ENCODE data around the gene MRM2.

Gene MRM2

DNA sequence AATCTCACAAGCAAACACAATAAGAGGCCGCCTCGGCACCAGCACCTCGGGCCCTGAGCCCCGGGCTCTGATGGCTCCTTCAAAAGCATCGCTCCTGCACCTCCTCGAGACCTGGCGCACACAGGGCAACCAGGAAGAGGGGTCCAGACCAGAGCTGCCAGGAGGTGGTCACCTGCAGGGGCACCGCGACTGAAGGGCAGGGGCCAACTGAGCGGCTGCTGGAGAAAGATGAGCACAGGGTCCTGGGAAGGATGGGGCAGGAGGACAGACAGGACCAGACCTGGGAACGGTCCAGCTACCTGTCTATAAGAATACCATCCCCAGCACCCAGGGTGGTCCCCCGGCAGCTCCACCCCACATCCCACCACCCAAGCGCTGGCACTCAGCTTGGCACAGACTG is 30.1 kb downstream of the MRM2 start:
- CTCF ChIA-PET = no interaction called here
- no peak for DNase-seq (ENCODE audit: low spot score)
- POLR2A ChIA-PET (ENCODE audit: low non-redundant PET) = no interaction called here
- peak overlapping the region; percentile 37 for H3K27ac ChIP-seq
- TF ChIP-seq, protein P1, sequence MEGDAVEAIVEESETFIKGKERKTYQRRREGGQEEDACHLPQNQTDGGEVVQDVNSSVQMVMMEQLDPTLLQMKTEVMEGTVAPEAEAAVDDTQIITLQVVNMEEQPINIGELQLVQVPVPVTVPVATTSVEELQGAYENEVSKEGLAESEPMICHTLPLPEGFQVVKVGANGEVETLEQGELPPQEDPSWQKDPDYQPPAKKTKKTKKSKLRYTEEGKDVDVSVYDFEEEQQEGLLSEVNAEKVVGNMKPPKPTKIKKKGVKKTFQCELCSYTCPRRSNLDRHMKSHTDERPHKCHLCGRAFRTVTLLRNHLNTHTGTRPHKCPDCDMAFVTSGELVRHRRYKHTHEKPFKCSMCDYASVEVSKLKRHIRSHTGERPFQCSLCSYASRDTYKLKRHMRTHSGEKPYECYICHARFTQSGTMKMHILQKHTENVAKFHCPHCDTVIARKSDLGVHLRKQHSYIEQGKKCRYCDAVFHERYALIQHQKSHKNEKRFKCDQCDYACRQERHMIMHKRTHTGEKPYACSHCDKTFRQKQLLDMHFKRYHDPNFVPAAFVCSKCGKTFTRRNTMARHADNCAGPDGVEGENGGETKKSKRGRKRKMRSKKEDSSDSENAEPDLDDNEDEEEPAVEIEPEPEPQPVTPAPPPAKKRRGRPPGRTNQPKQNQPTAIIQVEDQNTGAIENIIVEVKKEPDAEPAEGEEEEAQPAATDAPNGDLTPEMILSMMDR (conservative IDR thresholded peaks at IDR 0.05; ENCODE audit: low read depth) = no peak

DNA sequence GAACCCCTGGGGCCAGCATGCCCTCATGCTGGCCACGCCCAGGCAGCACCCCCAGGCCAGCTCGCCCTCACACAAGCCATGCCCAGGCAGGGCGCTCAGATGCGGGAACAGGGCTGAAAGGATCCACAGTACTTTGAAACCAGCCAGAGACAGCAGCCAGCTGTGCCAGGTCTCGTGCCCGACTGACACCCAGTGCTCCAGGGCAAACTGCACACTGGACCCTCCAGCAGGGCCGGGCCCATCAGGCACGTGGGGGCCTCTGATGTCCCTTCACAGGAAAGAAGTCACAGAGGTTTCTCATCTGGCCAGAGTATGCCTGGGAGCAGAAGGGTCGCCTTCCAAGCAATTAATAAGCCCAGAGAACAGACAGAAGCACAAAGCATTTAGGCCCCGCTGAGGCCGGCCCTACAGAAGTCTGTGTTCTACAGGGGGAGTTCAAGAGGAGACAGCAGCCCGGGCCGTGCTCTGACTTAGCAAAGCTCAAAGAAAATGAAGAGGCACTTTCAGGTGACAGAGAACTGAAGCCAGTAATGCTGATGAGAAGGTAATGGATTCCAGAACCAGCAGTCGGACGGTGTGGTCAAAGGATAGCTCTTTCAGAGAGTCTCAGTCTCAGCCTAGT is 30.6 kb downstream of the MRM2 start:
- ChIA-PET POLR2A (ENCODE audit: low non-redundant PET) (no interaction called here), CTCF (interaction anchor here (0.7 kb wide), 1 partner anchor 231 kb away, joined by 3 read pairs; no protein-coding TSS in a partner anchor)
- DNase-seq (ENCODE audit: low spot score) = no peak
- TF ChIP-seq, protein P1 (conservative IDR thresholded peaks at IDR 0.05; ENCODE audit: low read depth) = no peak
- H3K27ac ChIP-seq = peak overlapping the region; percentile 37

DNA sequence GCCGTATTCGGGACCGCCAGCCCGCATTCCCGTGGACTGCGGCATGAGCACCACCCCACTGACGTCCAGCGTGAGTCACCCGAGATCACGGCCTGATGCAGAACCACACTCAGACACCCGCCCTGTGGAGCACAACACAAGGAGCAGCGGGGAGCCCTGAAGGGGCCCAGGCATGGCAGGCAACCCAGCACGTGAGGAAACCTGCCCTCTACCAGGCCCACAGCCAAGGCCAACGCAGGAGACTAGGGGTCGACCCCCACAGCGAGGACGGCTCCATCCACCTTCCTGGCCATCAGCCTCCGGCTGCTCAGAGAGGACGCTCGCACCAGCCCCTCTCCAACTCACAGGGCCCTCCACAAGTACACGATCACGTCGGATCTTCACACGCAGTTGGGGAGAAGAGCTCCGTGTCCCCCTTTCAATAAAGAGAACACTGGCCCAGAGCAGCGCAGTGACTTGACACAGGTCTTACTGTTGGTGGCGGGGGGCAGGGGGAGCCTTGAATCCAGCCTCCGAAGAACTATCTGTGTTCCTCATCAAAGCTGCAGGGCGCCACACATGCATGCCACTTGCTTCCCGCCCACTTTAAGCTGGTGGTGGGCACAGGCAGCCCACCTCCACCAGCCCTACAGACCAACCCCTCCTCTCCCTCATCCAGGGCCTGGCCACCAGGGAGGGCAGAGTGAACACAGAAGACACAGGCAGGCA is 31.3 kb downstream of the MRM2 start:
- CTCF ChIA-PET = interaction anchor here (0.7 kb wide), 1 partner anchor 231 kb away, joined by 3 read pairs; no protein-coding TSS in a partner anchor
- peak overlapping the region; percentile 37 for H3K27ac ChIP-seq
- TF ChIP-seq, protein P1 (conservative IDR thresholded peaks at IDR 0.05; ENCODE audit: low read depth) = no peak
- POLR2A ChIA-PET (ENCODE audit: low non-redundant PET) = no interaction called here
- no peak for DNase-seq (ENCODE audit: low spot score)

DNA sequence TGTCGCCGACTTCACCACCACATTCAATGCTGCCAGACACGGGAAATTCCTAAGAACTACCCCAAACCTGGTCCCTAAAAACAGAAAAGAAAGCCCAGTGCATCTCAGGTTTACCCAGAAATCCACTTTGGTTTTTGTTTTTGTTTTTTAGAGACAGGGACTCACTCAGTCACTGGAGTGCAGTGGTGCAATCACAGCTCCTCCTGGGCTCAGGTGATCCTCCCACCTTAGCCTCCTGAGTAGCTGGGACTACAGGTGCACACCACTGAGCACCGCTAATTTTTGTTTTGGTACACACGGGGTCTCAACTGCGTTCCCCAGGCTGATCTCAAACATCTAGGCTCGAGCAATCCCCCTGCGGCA is 32.1 kb downstream of the MRM2 start:
- ChIA-PET POLR2A (ENCODE audit: low non-redundant PET) (no interaction called here), CTCF (interaction anchor here (0.5 to 0.9 kb wide), 4 partner anchors 9 to 631 kb away, joined by 3 to 4 read pairs (median 3); no protein-coding TSS in a partner anchor)
- H3K27ac ChIP-seq = 0 out of 2 replicates have a peak overlapping the region, but pooled peaks have one; percentile 12
- TF ChIP-seq, protein P1 (conservative IDR thresholded peaks at IDR 0.05; ENCODE audit: low read depth) = no peak
- no peak for DNase-seq (ENCODE audit: low spot score)

DNA sequence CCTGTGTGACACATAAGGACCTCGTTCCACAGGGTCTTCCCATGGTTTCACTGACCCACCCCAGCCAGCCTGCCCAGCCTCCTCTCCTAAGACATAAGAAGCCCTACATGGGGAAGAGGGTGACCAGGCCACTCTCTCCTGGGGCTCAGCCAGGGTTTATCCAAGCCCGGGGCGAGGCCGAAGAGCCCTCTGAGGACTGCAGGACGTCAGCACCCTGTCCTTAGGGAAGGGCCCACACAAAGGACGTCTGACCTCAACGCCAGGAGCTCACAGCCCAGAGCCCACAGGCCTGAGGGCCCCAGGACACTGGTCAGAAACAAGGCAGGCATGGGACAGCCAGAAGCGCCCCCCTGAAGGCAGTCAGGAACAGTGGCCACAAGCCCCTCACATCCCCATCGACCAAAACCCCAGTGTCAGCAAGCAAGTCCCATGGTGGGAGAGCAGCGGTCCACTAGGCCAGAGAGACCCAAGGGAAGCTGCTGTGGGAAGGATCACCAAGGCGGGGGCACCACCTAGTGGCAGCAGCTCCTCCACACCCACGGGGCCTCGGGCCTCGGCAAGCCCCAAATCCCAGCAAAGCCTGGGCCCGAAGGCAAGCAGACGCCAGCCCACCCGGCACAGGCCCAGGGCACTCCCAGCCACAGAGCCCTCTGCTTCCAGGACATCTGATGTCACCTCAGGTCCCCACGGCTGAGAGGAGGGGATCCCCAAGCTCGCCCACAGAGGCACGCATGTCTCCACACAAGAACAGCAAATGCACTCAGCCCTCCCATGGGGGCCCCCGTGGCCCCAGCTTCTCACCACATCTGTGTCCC is 32.7 kb downstream of the MRM2 start:
- peak overlapping the region; percentile 12; the same call in 1 of the 2 replicates for H3K27ac ChIP-seq
- DNase-seq (ENCODE audit: low spot score) = peak; percentile 54
- ChIA-PET CTCF (interaction anchor here (0.5 to 0.9 kb wide), 8 partner anchors 10 to 631 kb away, joined by 3 to 7 read pairs (median 4); no protein-coding TSS in a partner anchor), POLR2A (ENCODE audit: low non-redundant PET) (no interaction called here)
- TF ChIP-seq, protein P1 (conservative IDR thresholded peaks at IDR 0.05; ENCODE audit: low read depth) = peak; percentile 74

DNA sequence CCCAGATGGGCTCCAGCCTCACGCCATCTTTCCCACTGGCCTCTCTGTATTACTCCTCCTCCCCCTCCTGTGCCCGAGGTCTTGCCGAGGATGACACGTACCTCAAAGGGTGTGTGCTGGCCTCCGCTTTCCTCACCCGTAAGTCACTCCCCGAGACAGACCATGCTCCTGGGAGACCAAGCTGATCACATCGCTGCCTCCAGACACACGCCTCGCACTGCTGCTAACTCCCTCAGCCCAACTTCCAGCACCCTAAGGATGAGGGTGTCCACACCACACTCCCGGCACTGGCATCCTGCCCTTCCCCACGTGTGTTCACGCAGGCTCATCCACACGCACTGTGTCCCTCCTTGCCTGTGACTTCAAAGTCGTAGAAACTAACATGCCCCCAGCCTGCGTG is 33.3 kb downstream of the MRM2 start:
- TF ChIP-seq, protein P1 (conservative IDR thresholded peaks at IDR 0.05; ENCODE audit: low read depth) = no peak
- H3K27ac ChIP-seq = peak overlapping the region; percentile 12; the same call in 1 of the 2 replicates
- DNase-seq (ENCODE audit: low spot score) = no peak
- ChIA-PET CTCF (interaction anchor here (0.5 kb wide), 1 partner anchor 239 kb away, joined by 6 read pairs; no protein-coding TSS in a partner anchor), POLR2A (ENCODE audit: low non-redundant PET) (no interaction called here)

All from RWPE1 (cell line).